ENCODE results near the gene KSR2. TPM values are rescaled to one million over a fixed set of nuclear protein-coding genes. Genes with fewer than 3 reads are reported as not detected.
"Not testable (repeated sequence)": the region's sequence is repeated elsewhere in the genome, so short reads cannot be mapped to it uniquely, and the experiment has no call there.

The KSR2 gene
- total RNA-seq, 2 experiments from 2014 or later = not detected

DNA sequence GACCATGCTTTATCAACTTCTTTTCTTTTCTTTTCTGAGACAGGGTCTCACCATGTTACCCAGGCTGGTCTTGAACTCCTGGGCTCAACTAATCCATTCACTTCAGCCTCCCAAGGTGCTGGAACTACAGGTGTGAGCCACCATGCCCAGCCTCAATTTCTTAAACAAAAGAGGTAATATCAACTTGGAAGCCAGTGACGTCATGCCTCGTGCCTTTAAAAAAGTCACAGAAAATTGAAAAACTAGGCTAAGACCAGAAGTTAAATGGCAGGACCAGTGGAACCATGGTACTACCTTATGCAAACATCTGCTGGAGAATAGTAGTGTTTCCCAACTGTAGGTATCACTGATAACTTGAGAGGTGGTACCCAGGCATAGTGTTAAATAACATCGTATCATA is 103.3 kb downstream of the KSR2 start:
- no peaks in the 10 kb centered on the region for H3K4me1 Mint-ChIP-seq (ENCODE audit: low read depth)
- peaks cover 2% of the 10 kb centered on the region for H3K27me3 Mint-ChIP-seq (ENCODE audit: low read depth)
- no peak for ATAC-seq
- POLR2A ChIA-PET = no interaction called here
- no peaks in the 10 kb centered on the region for H3K9me3 Mint-ChIP-seq (ENCODE audit: insufficient read depth)
- no peak for DNase-seq
- no peak overlapping the region for H3K27ac Mint-ChIP-seq
- CTCF ChIA-PET = no interaction called here
- H3K4me3 Mint-ChIP-seq = no peak overlapping the region
- no peaks in the 10 kb centered on the region for H3K36me3 Mint-ChIP-seq (ENCODE audit: low read depth)

DNA sequence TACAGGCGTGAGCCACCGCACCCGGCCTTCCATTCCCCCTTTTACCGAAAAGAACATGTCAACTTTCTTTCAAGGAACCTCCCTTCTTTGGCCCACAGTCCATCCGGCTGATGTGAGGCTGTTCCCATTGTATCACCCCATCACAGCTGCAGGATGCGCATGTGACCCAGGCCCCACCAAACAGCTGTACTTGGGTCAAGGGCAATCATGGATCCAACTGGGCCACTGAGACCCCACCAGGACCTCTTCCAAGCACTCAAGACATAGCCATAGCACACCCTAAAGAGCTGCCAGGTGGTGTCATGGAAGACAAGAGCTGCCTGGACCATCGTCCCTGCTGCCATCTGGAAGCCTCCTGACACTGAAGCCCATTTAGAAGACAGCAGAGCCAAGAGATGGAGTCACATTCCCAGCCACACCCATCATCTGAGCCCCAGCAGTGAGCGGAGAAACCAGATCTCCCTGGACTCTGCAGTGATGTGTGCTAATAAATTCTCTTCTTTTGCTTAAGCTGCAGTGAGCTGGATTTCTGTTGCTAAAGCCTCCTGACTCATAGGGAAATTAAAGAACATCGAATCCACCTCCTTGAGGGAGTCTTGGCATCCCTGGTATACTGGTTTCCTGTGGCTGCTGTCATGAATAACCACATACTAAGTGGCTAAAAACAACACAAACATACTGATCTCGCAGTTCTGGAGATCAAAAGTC is 105.6 kb downstream of the KSR2 start:
- ATAC-seq (no peak), DNase-seq (no peak)
- Mint-ChIP-seq H3K4me3 (no peak overlapping the region), H3K9me3 (ENCODE audit: insufficient read depth) (no peaks in the 10 kb centered on the region), H3K4me1 (ENCODE audit: low read depth) (no peaks in the 10 kb centered on the region), H3K27me3 (ENCODE audit: low read depth) (peaks cover 2% of the 10 kb centered on the region), H3K27ac (no peak overlapping the region), H3K36me3 (ENCODE audit: low read depth) (no peaks in the 10 kb centered on the region)
- CTCF ChIA-PET = no interaction called here
- POLR2A ChIA-PET = no interaction called here

DNA sequence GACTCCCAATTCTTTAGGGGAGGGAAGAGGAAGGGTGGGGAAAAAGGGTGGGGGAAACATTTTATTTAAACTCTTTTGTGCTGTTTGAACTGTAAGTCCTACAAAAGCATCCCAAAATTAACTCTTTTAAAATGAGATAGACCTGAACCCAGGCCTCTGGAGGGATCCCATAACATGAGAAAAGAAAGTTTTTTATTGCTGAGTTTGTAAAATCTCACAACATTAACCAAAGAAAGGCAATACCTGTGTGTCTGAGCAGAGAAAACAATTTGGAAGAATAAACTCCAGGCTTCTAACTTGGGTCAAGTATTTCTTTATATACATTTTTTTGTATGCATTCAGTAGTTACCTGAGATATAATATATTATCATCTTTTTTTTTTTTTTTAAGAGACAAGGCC is 107.1 kb downstream of the KSR2 start:
- H3K9me3 Mint-ChIP-seq (ENCODE audit: insufficient read depth) = no peaks in the 10 kb centered on the region
- no peaks in the 10 kb centered on the region for H3K36me3 Mint-ChIP-seq (ENCODE audit: low read depth)
- ChIA-PET CTCF (no interaction called here), POLR2A (no interaction called here)
- DNase-seq (no peak), ATAC-seq (no peak)
- H3K27ac Mint-ChIP-seq = no peak overlapping the region
- no peak overlapping the region for H3K4me3 Mint-ChIP-seq
- no peaks in the 10 kb centered on the region for H3K4me1 Mint-ChIP-seq (ENCODE audit: low read depth)
- H3K27me3 Mint-ChIP-seq (ENCODE audit: low read depth) = peaks cover 2% of the 10 kb centered on the region

DNA sequence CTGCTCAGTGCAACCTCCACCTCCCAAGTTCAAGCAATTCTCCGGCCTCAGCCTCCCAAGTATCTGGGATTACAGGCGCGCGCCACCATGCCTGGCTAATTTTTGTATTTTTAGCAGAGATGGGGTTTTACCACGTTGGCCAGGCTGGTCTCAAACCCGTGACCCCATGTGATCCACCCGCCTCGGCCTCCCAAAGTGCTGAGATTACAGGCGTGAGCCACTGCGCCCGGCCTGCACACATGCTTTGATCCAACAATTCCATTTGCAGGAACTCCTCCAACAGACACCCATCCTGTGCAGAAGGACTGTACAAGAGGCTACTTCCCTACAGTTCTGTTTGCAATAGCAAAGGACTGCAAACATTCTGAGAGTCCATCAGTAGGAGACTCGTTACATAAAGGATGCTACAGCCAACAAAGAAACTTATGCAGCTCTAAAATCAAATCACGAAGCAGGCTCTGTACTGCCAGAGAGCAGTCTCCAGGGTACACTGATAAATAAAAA is 108.0 kb downstream of the KSR2 start:
- H3K4me1 Mint-ChIP-seq (ENCODE audit: low read depth); H3K9me3 Mint-ChIP-seq (ENCODE audit: insufficient read depth); POLR2A ChIA-PET; DNase-seq; H3K27ac Mint-ChIP-seq; CTCF ChIA-PET; H3K36me3 Mint-ChIP-seq (ENCODE audit: low read depth); H3K4me3 Mint-ChIP-seq; ATAC-seq; H3K27me3 Mint-ChIP-seq (ENCODE audit: low read depth): not testable (repeated sequence)

GRCh38 chr12:117860111-117860510 is 108.7 kb downstream of the KSR2 start:
- Mint-ChIP-seq H3K27ac (no peak overlapping the region), H3K36me3 (ENCODE audit: low read depth) (no peaks in the 10 kb centered on the region), H3K9me3 (ENCODE audit: insufficient read depth) (no peaks in the 10 kb centered on the region), H3K27me3 (ENCODE audit: low read depth) (peaks cover 2% of the 10 kb centered on the region), H3K4me1 (ENCODE audit: low read depth) (no peaks in the 10 kb centered on the region), H3K4me3 (no peak overlapping the region)
- ATAC-seq (no peak), DNase-seq (no peak)
- CTCF ChIA-PET = interaction anchor here (2.2 kb wide), 1 partner anchor 10 kb away, joined by 14 read pairs; no protein-coding TSS in a partner anchor
- POLR2A ChIA-PET = no interaction called here

DNA sequence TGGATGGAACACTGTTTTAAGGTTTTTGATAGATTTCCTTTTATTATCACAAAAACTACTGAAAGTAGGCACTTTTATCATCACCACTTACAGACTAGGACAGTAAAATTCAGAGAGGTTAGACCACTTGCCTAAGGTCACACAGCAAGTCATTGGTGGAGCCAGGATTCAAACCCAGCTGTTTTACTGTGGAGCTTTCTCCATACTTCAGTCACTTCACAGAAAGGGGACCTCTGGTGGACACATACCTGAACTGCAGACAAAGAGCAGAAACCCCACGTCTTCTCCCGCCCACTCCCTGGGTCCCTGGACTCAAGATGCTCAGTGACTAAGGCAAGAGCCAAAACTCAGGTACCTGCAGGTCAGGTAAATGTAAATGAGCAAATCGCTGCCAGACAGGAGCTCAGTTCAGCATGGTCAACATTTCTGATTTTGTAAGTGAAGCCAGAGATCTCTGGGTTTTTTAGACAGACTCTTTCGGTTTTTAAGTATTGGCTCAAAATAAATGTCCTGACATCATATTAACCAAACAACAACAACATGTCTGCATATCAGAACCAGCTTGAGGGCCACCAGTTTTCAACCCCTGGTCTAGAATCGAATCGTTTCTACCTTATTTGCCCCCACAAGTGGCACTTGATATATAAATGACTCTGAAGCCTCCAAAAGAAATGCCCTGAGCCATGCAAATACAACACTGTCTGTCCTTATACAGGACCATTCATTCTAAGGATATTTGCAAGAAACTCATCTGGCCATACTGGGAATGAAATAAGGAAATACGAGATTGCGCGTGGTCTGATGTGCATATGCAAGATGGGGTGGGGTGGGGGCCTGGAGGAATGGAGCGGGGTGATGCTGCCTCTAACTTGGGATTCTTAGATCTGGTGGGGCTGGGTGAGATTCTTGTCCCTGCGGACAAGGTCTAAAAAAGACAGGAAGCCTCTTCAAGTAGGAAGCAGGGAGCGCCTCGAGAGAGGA is 110.9 kb downstream of the KSR2 start:
- H3K36me3 Mint-ChIP-seq (ENCODE audit: low read depth) = no peaks in the 10 kb centered on the region
- no peaks in the 10 kb centered on the region for H3K9me3 Mint-ChIP-seq (ENCODE audit: insufficient read depth)
- H3K4me3 Mint-ChIP-seq = no peak overlapping the region
- CTCF ChIA-PET = interaction anchor here (0.7 to 3.2 kb wide), 15 partner anchors 8 to 491 kb away, joined by 3 to 23 read pairs (median 4); no protein-coding TSS in a partner anchor
- no peak overlapping the region for H3K27ac Mint-ChIP-seq
- peak; percentile 44 for ATAC-seq
- no peaks in the 10 kb centered on the region for H3K4me1 Mint-ChIP-seq (ENCODE audit: low read depth)
- peak; percentile 64 for DNase-seq
- H3K27me3 Mint-ChIP-seq (ENCODE audit: low read depth) = no peaks in the 10 kb centered on the region
- POLR2A ChIA-PET = no interaction called here

GRCh38 chr12:117857139-117857538 is 111.7 kb downstream of the KSR2 start:
- not testable (repeated sequence) for H3K9me3 Mint-ChIP-seq (ENCODE audit: insufficient read depth); ATAC-seq; H3K27me3 Mint-ChIP-seq (ENCODE audit: low read depth); H3K4me1 Mint-ChIP-seq (ENCODE audit: low read depth); DNase-seq; H3K4me3 Mint-ChIP-seq; H3K36me3 Mint-ChIP-seq (ENCODE audit: low read depth); H3K27ac Mint-ChIP-seq
- ChIA-PET CTCF (interaction anchor here (0.7 to 3.2 kb wide), 17 partner anchors 8 to 490 kb away, joined by 3 to 23 read pairs (median 3); no protein-coding TSS in a partner anchor), POLR2A (interaction anchor here (0.5 kb wide), 1 partner anchor 200 kb away, joined by 3 read pairs; no protein-coding TSS in a partner anchor)

GRCh38 chr12:117855165-117855564 is 113.6 kb downstream of the KSR2 start:
- CTCF ChIA-PET = interaction anchor here (0.6 to 1.9 kb wide), 4 partner anchors 11 to 20 kb away, joined by 3 to 5 read pairs (median 4); no protein-coding TSS in a partner anchor
- no peaks in the 10 kb centered on the region for H3K4me1 Mint-ChIP-seq (ENCODE audit: low read depth)
- H3K27me3 Mint-ChIP-seq (ENCODE audit: low read depth) = no peaks in the 10 kb centered on the region
- DNase-seq (no peak), ATAC-seq (no peak)
- H3K9me3 Mint-ChIP-seq (ENCODE audit: insufficient read depth) = no peaks in the 10 kb centered on the region
- no peak overlapping the region for H3K4me3 Mint-ChIP-seq
- POLR2A ChIA-PET = interaction anchor here (0.7 kb wide), 1 partner anchor 1449 kb away, joined by 6 read pairs; no protein-coding TSS in a partner anchor
- H3K36me3 Mint-ChIP-seq (ENCODE audit: low read depth) = no peaks in the 10 kb centered on the region
- H3K27ac Mint-ChIP-seq = no peak overlapping the region

GRCh38 chr12:117854339-117855012 is 114.3 kb downstream of the KSR2 start:
- Mint-ChIP-seq H3K4me1 (ENCODE audit: low read depth) (no peaks in the 10 kb centered on the region), H3K4me3 (no peak overlapping the region), H3K9me3 (ENCODE audit: insufficient read depth) (no peaks in the 10 kb centered on the region), H3K27me3 (ENCODE audit: low read depth) (no peaks in the 10 kb centered on the region), H3K27ac (no peak overlapping the region), H3K36me3 (ENCODE audit: low read depth) (no peaks in the 10 kb centered on the region)
- ChIA-PET CTCF (interaction anchor here (0.6 to 1.9 kb wide), 4 partner anchors 10 to 21 kb away, joined by 3 to 5 read pairs (median 4); no protein-coding TSS in a partner anchor), POLR2A (interaction anchor here (0.7 kb wide), 1 partner anchor 1450 kb away, joined by 6 read pairs; no protein-coding TSS in a partner anchor)
- DNase-seq (peak; percentile 62), ATAC-seq (peak; percentile 60)

DNA sequence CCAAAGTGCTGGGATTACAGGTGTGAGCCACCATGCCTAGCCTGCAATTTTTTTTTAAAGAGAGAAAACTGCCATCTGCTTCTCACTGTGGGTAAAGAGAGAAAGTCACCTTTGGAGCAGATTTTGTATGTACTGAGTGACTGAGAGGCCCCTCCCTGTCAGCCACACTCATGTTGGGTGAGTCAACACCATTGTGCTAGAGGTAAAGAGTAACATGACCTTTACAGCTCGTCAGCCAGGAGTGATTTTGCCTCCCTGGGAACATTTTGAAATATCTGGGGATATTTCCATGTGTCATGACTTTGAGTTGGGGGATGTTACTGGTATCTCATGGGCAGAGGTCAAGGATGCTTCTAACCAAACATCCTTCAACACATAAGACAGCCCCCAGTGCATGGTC is 115.2 kb downstream of the KSR2 start:
- H3K27ac Mint-ChIP-seq = no peak overlapping the region
- CTCF ChIA-PET = interaction anchor here (1.9 kb wide), 1 partner anchor 17 kb away, joined by 5 read pairs; no protein-coding TSS in a partner anchor
- no peak for ATAC-seq
- H3K9me3 Mint-ChIP-seq (ENCODE audit: insufficient read depth) = no peaks in the 10 kb centered on the region
- no peaks in the 10 kb centered on the region for H3K36me3 Mint-ChIP-seq (ENCODE audit: low read depth)
- H3K4me3 Mint-ChIP-seq = no peak overlapping the region
- POLR2A ChIA-PET = no interaction called here
- H3K27me3 Mint-ChIP-seq (ENCODE audit: low read depth) = peaks cover 2% of the 10 kb centered on the region
- no peak for DNase-seq
- no peaks in the 10 kb centered on the region for H3K4me1 Mint-ChIP-seq (ENCODE audit: low read depth)

- DNase-seq = peak; percentile 25
These were observed 118.7 kb downstream of the KSR2 start for GRCh38 chr12:117850048-117850447.

More at GRCh38 chr12:117850048-117850447, 118.7 kb downstream of the KSR2 start:
- Mint-ChIP-seq H3K27me3 (ENCODE audit: low read depth) (peaks cover 5% of the 10 kb centered on the region), H3K4me1 (ENCODE audit: low read depth) (no peaks in the 10 kb centered on the region), H3K9me3 (ENCODE audit: insufficient read depth) (no peaks in the 10 kb centered on the region), H3K36me3 (ENCODE audit: low read depth) (no peaks in the 10 kb centered on the region), H3K27ac (no peak overlapping the region), H3K4me3 (no peak overlapping the region)
- ATAC-seq = no peak
- CTCF ChIA-PET = interaction anchor here (0.6 to 2.5 kb wide), 14 partner anchors 9 to 614 kb away, joined by 3 to 27 read pairs (median 4); no protein-coding TSS in a partner anchor
- POLR2A ChIA-PET = no interaction called here

Data from activated CD8-positive, alpha-beta T cell treated with anti-CD3 and anti-CD28 coated beads, Interleukin-2, amount 10 ng/mL, durations not matched to agents 7 days and 5 days (primary cell).